HepG2 (cell line): ENCODE data around the gene ZCCHC7.

Experiments
- CBX2 ChIP-seq, 2 experiments: fragments of 200-600 bp in 1 of 2; sonication (generic); formaldehyde crosslinking in 1 of 2; IDR thresholded peaks; 2 replicates each; pipeline versions ENCODE4 v1.7.0 to v1.8.1; 2018 to 2022; ENCODE audit warnings: low read depth in 2 of 2, low read length in 1 of 2, mild to moderate bottlenecking in 1 of 2, missing genetic modification reagents in 1 of 2
- EP300 ChIP-seq, 3 experiments: sonication (generic) in 1 of 3; formaldehyde crosslinking in 1 of 3; IDR thresholded peaks; 2 replicates each; pipeline versions ENCODE4 v1.5.1 to v1.6.1; 2011 to 2020; ENCODE audit warnings: low read depth in 2 of 3, low read length in 2 of 3, borderline replicate concordance in 1 of 3, improper control_type of control experiment in 1 of 3, mild to moderate bottlenecking in 1 of 3, missing genetic modification reagents in 1 of 3, moderate library complexity in 1 of 3
- POLR2AphosphoS5 ChIP-seq: IDR thresholded peaks from 2 replicates; pipeline ENCODE4 v1.6.1; 2012; ENCODE audit warnings: low read depth, low read length
- USF2 ChIP-seq, 2 experiments: sonication (generic) in 1 of 2; formaldehyde crosslinking in 1 of 2; IDR thresholded peaks; 2 replicates each; pipeline versions ENCODE4 v1.5.1 to v1.6.1; 2011 to 2020; ENCODE audit warnings: borderline replicate concordance in 1 of 2, low read depth in 1 of 2, low read length in 1 of 2, mild to moderate bottlenecking in 1 of 2, missing genetic modification reagents in 1 of 2, moderate library complexity in 1 of 2
- TF ChIP-seq, protein P1 (sequence below): sonication (generic); formaldehyde crosslinking; IDR thresholded peaks from 2 replicates; pipeline ENCODE4 v1.4.0; 2020; ENCODE audit warnings: low read depth, mild to moderate bottlenecking, missing genetic modification reagents

DNA sequence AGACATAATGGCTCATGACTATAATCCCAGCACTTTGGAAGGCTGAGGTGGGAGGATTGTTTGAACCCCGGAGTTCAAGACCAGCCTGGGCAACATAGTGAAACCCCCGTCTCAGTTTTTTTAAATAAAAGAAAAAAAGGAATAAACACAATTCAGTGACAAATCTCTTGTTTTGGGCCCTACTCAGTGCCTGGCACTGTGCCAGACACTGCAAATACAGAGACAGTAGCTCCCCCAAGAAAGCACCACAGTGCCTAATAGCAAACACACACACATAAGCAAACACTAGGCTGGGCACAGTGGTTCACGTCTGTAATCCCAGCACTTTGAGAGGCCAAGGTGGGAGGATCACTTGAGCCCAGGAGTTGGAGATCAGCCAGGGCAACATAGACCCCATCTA, 252.5 kb downstream of the ZCCHC7 start:
- TF ChIP-seq CBX2 (IDR thresholded peaks at IDR 0.05; ENCODE audit: low read depth, low read length) (no peak), CBX2 (CRISPR knock-in tag; IDR thresholded peaks at IDR 0.05; ENCODE audit: low read depth) (no peak), POLR2AphosphoS5 (no peak), USF2 (IDR thresholded peaks at IDR 0.05; ENCODE audit: low read depth, low read length) (no peak), USF2 (CRISPR knock-in tag; IDR thresholded peaks at IDR 0.05; ENCODE audit: borderline replicate concordance) (no peak), EP300 (IDR thresholded peaks at IDR 0.05; ENCODE audit: low read depth in 2 of 2, low read length in 2 of 2) (no peak), EP300 (CRISPR knock-in tag; IDR thresholded peaks at IDR 0.05; ENCODE audit: borderline replicate concordance) (no peak)
- TF ChIP-seq, protein P1, sequence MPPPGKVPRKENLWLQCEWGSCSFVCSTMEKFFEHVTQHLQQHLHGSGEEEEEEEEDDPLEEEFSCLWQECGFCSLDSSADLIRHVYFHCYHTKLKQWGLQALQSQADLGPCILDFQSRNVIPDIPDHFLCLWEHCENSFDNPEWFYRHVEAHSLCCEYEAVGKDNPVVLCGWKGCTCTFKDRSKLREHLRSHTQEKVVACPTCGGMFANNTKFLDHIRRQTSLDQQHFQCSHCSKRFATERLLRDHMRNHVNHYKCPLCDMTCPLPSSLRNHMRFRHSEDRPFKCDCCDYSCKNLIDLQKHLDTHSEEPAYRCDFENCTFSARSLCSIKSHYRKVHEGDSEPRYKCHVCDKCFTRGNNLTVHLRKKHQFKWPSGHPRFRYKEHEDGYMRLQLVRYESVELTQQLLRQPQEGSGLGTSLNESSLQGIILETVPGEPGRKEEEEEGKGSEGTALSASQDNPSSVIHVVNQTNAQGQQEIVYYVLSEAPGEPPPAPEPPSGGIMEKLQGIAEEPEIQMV (CRISPR knock-in tag), result no peak
